ENCODE results near the gene CHCHD3.
"Not testable (repeated sequence)": the region's sequence is repeated elsewhere in the genome, so short reads cannot be mapped to it uniquely, and the experiment has no call there.

CHCHD3 gene

GRCh38 chr7:132943645-132944044, 138.2 kb downstream of the CHCHD3 start:
- Mint-ChIP-seq H3K27me3 (no peaks in the 10 kb centered on the region), H3K27ac (ENCODE audit: low read depth) (no peak overlapping the region), H3K9me3 (no peaks in the 10 kb centered on the region), H3K4me3 (no peak overlapping the region), H3K4me1 (peaks cover 11% of the 10 kb centered on the region), H3K36me3 (ENCODE audit: insufficient read depth) (no peaks in the 10 kb centered on the region)
- DNase-seq (ENCODE audit: low spot score in 2 of 2) (no peak), ATAC-seq (replicated peaks; ENCODE audit: extremely low read depth, poor library complexity, severe bottlenecking) (no peak)

GRCh38 chr7:132942701-132943100, 139.2 kb downstream of the CHCHD3 start:
- H3K9me3 Mint-ChIP-seq, result no peaks in the 10 kb centered on the region
- no peaks in the 10 kb centered on the region for H3K27me3 Mint-ChIP-seq
- no peak overlapping the region for H3K27ac Mint-ChIP-seq (ENCODE audit: low read depth)
- no peak for DNase-seq (ENCODE audit: low spot score in 2 of 2)
- no peaks in the 10 kb centered on the region for H3K36me3 Mint-ChIP-seq (ENCODE audit: insufficient read depth)
- H3K4me3 Mint-ChIP-seq, result no peak overlapping the region
- ATAC-seq (replicated peaks; ENCODE audit: extremely low read depth, poor library complexity, severe bottlenecking), result no peak
- peaks cover 6% of the 10 kb centered on the region for H3K4me1 Mint-ChIP-seq

GRCh38 chr7:132941905-132942304, 140.0 kb downstream of the CHCHD3 start:
- Mint-ChIP-seq H3K27ac (ENCODE audit: low read depth) (no peak overlapping the region), H3K9me3 (no peaks in the 10 kb centered on the region), H3K4me1 (peaks cover 6% of the 10 kb centered on the region), H3K4me3 (no peak overlapping the region), H3K36me3 (ENCODE audit: insufficient read depth) (no peaks in the 10 kb centered on the region), H3K27me3 (no peaks in the 10 kb centered on the region)
- no peak for DNase-seq (ENCODE audit: low spot score in 2 of 2)
- no peak for ATAC-seq (replicated peaks; ENCODE audit: extremely low read depth, poor library complexity, severe bottlenecking)

- no peak for ATAC-seq (replicated peaks; ENCODE audit: extremely low read depth, poor library complexity, severe bottlenecking)
- H3K27ac Mint-ChIP-seq (ENCODE audit: low read depth), result no peak overlapping the region
Observed at GRCh38 chr7:132941428-132941827, 140.5 kb downstream of the CHCHD3 start.

GRCh38 chr7:132940084-132940483, 141.8 kb downstream of the CHCHD3 start:
- peaks cover 6% of the 10 kb centered on the region for H3K4me1 Mint-ChIP-seq
- H3K27ac Mint-ChIP-seq (ENCODE audit: low read depth), result no peak overlapping the region
- no peaks in the 10 kb centered on the region for H3K36me3 Mint-ChIP-seq (ENCODE audit: insufficient read depth)
- no peaks in the 10 kb centered on the region for H3K9me3 Mint-ChIP-seq
- no peak overlapping the region for H3K4me3 Mint-ChIP-seq
- DNase-seq (ENCODE audit: low spot score in 2 of 2), result no peak
- H3K27me3 Mint-ChIP-seq, result no peaks in the 10 kb centered on the region
- ATAC-seq (replicated peaks; ENCODE audit: extremely low read depth, poor library complexity, severe bottlenecking), result no peak

More at GRCh38 chr7:132941428-132941827, 140.5 kb downstream of the CHCHD3 start:
- H3K36me3 Mint-ChIP-seq (ENCODE audit: insufficient read depth), result no peaks in the 10 kb centered on the region
- no peaks in the 10 kb centered on the region for H3K9me3 Mint-ChIP-seq
- no peak overlapping the region for H3K4me3 Mint-ChIP-seq
- no peaks in the 10 kb centered on the region for H3K27me3 Mint-ChIP-seq
- peaks cover 6% of the 10 kb centered on the region for H3K4me1 Mint-ChIP-seq
- DNase-seq (ENCODE audit: low spot score in 2 of 2), result no peak

GRCh38 chr7:132939495-132939894, 142.4 kb downstream of the CHCHD3 start:
- H3K4me1 Mint-ChIP-seq, result peaks cover 6% of the 10 kb centered on the region
- no peaks in the 10 kb centered on the region for H3K27me3 Mint-ChIP-seq
- H3K9me3 Mint-ChIP-seq, result no peaks in the 10 kb centered on the region
- no peaks in the 10 kb centered on the region for H3K36me3 Mint-ChIP-seq (ENCODE audit: insufficient read depth)
- H3K27ac Mint-ChIP-seq (ENCODE audit: low read depth), result no peak overlapping the region
- ATAC-seq (replicated peaks; ENCODE audit: extremely low read depth, poor library complexity, severe bottlenecking), result no peak
- H3K4me3 Mint-ChIP-seq, result no peak overlapping the region
- no peak for DNase-seq (ENCODE audit: low spot score in 2 of 2)

- H3K9me3 Mint-ChIP-seq, result no peaks in the 10 kb centered on the region
- peaks cover 2% of the 10 kb centered on the region for H3K36me3 Mint-ChIP-seq (ENCODE audit: insufficient read depth)
- no peak overlapping the region for H3K4me3 Mint-ChIP-seq
- no peak overlapping the region for H3K27ac Mint-ChIP-seq (ENCODE audit: low read depth)
- no peak for DNase-seq (ENCODE audit: low spot score in 2 of 2)
- no peak for ATAC-seq (replicated peaks; ENCODE audit: extremely low read depth, poor library complexity, severe bottlenecking)
- no peaks in the 10 kb centered on the region for H3K27me3 Mint-ChIP-seq
- H3K4me1 Mint-ChIP-seq, result peaks cover 6% of the 10 kb centered on the region
Observed at GRCh38 chr7:132937286-132937685, 144.6 kb downstream of the CHCHD3 start.

GRCh38 chr7:132935608-132936007, 146.3 kb downstream of the CHCHD3 start:
- H3K27me3 Mint-ChIP-seq, result no peaks in the 10 kb centered on the region
- no peak for DNase-seq (ENCODE audit: low spot score in 2 of 2)
- no peak overlapping the region for H3K4me3 Mint-ChIP-seq
- no peaks in the 10 kb centered on the region for H3K9me3 Mint-ChIP-seq
- no peak overlapping the region for H3K27ac Mint-ChIP-seq (ENCODE audit: low read depth)
- ATAC-seq (replicated peaks; ENCODE audit: extremely low read depth, poor library complexity, severe bottlenecking), result no peak
- peaks cover 2% of the 10 kb centered on the region for H3K36me3 Mint-ChIP-seq (ENCODE audit: insufficient read depth)
- H3K4me1 Mint-ChIP-seq, result peaks cover 3% of the 10 kb centered on the region

- no peak overlapping the region for H3K4me3 Mint-ChIP-seq
- no peak for DNase-seq (ENCODE audit: low spot score in 2 of 2)
- H3K27ac Mint-ChIP-seq (ENCODE audit: low read depth), result no peak overlapping the region
- H3K9me3 Mint-ChIP-seq, result no peaks in the 10 kb centered on the region
- H3K4me1 Mint-ChIP-seq, result peaks cover 12% of the 10 kb centered on the region
- H3K27me3 Mint-ChIP-seq, result no peaks in the 10 kb centered on the region
- ATAC-seq (replicated peaks; ENCODE audit: extremely low read depth, poor library complexity, severe bottlenecking), result no peak
- peaks cover 4% of the 10 kb centered on the region for H3K36me3 Mint-ChIP-seq (ENCODE audit: insufficient read depth)
Observed at GRCh38 chr7:132934017-132934416, 147.9 kb downstream of the CHCHD3 start.

- no peak overlapping the region for H3K27ac Mint-ChIP-seq (ENCODE audit: low read depth)
- no peak overlapping the region for H3K4me3 Mint-ChIP-seq
- H3K27me3 Mint-ChIP-seq, result no peaks in the 10 kb centered on the region
- peaks cover 17% of the 10 kb centered on the region for H3K4me1 Mint-ChIP-seq
- no peaks in the 10 kb centered on the region for H3K9me3 Mint-ChIP-seq
- DNase-seq (ENCODE audit: low spot score in 2 of 2) (no peak), ATAC-seq (replicated peaks; ENCODE audit: extremely low read depth, poor library complexity, severe bottlenecking) (no peak)
- peaks cover 4% of the 10 kb centered on the region for H3K36me3 Mint-ChIP-seq (ENCODE audit: insufficient read depth)
Observed at GRCh38 chr7:132933072-132933458, 148.8 kb downstream of the CHCHD3 start.

GRCh38 chr7:132932296-132933071, 149.4 kb downstream of the CHCHD3 start:
- H3K27ac Mint-ChIP-seq (ENCODE audit: low read depth), result no peak overlapping the region
- no peak overlapping the region for H3K4me3 Mint-ChIP-seq
- no peaks in the 10 kb centered on the region for H3K27me3 Mint-ChIP-seq
- H3K9me3 Mint-ChIP-seq, result no peaks in the 10 kb centered on the region
- H3K36me3 Mint-ChIP-seq (ENCODE audit: insufficient read depth), result peaks cover 4% of the 10 kb centered on the region
- no peak for ATAC-seq (replicated peaks; ENCODE audit: extremely low read depth, poor library complexity, severe bottlenecking)
- peaks cover 17% of the 10 kb centered on the region for H3K4me1 Mint-ChIP-seq
- no peak for DNase-seq (ENCODE audit: low spot score in 2 of 2)

GRCh38 chr7:132930881-132931280, 151.0 kb downstream of the CHCHD3 start:
- Mint-ChIP-seq H3K4me3 (no peak overlapping the region), H3K9me3 (no peaks in the 10 kb centered on the region), H3K27ac (ENCODE audit: low read depth) (no peak overlapping the region), H3K27me3 (no peaks in the 10 kb centered on the region), H3K4me1 (peaks cover 17% of the 10 kb centered on the region), H3K36me3 (ENCODE audit: insufficient read depth) (peaks cover 4% of the 10 kb centered on the region)
- no peak for DNase-seq (ENCODE audit: low spot score in 2 of 2)
- ATAC-seq (replicated peaks; ENCODE audit: extremely low read depth, poor library complexity, severe bottlenecking), result no peak

GRCh38 chr7:132929944-132930343, 151.9 kb downstream of the CHCHD3 start:
- peaks cover 17% of the 10 kb centered on the region for H3K4me1 Mint-ChIP-seq
- H3K9me3 Mint-ChIP-seq; H3K27ac Mint-ChIP-seq (ENCODE audit: low read depth); ATAC-seq (replicated peaks; ENCODE audit: extremely low read depth, poor library complexity, severe bottlenecking); DNase-seq (ENCODE audit: low spot score in 2 of 2); H3K27me3 Mint-ChIP-seq; H3K36me3 Mint-ChIP-seq (ENCODE audit: insufficient read depth); H3K4me3 Mint-ChIP-seq: not testable (repeated sequence)

All from central memory CD8-positive, alpha-beta T cell (primary cell).